CD4-positive, alpha-beta T cell (primary cell): ENCODE results near the gene GLP2R. TPM values are rescaled to one million over a fixed set of nuclear protein-coding genes. Genes with fewer than 3 reads are reported as not detected.

Experiments
- ATAC-seq: fragments of 200-7000 bp; cut with Tn5 transposase; one replicate; pipeline ENCODE4 v1.10.0; 2022; ENCODE audit warnings: mild to moderate bottlenecking; ENCODE audit not compliant: poor library complexity
- CTCF ChIA-PET: fragments of 350-600 bp; sonication (Branson Sonifier 250); formaldehyde crosslinking; loops from one replicate; lab custom pipeline; 2021; ENCODE audit warnings: antibody characterized with exemption, inconsistent platforms; lab: Charles Lee
- POLR2A ChIA-PET: fragments of 350-600 bp; sonication (Branson Sonifier 250); formaldehyde crosslinking; loops from one replicate; lab custom pipeline; 2021; ENCODE audit warnings: antibody characterized with exemption, inconsistent platforms; lab: Charles Lee
- DNase-seq, 14 experiments: peaks; one replicate each; pipeline ENCODE4 v3.0.0-alpha.2; 2013 to 2020; ENCODE audit warnings: mixed read lengths in 2 of 14
- H3K27ac ChIP-seq, 2 donors: one replicate each; pipeline versions ENCODE4 v1.5.1 to v1.7.0; 2013; ENCODE audit warnings: low read length in 2 of 2, low read depth in 1 of 2, mild to moderate bottlenecking in 1 of 2
- H3K27me3 ChIP-seq, 2 experiments: 1 replicate in 1 of 2; 2 replicates in 1 of 2; pipeline versions ENCODE4 v1.6.1 to v1.7.0; 2013; ENCODE audit warnings: low read length in 2 of 2, control low read depth in 1 of 2, mild to moderate bottlenecking in 1 of 2, moderate library complexity in 1 of 2; ENCODE audit not compliant: insufficient read depth in 2 of 2, control insufficient read depth in 1 of 2
- H3K36me3 ChIP-seq: one replicate; pipeline ENCODE4 v1.6.1; 2013; ENCODE audit warnings: low read length, control low read depth; ENCODE audit not compliant: insufficient read depth
- H3K4me1 ChIP-seq: one replicate; pipeline ENCODE4 v1.6.1; 2013; ENCODE audit warnings: low read length, control low read depth; ENCODE audit not compliant: insufficient read depth
- H3K4me3 ChIP-seq: one replicate; pipeline ENCODE4 v1.5.1; 2013; ENCODE audit warnings: mild to moderate bottlenecking, low read length, moderate library complexity
- H3K9me3 ChIP-seq, 2 experiments: 1 replicate in 1 of 2; 2 replicates in 1 of 2; pipeline versions ENCODE4 v1.6.1 to v1.7.0; 2013; ENCODE audit warnings: low read length in 2 of 2, mild to moderate bottlenecking in 2 of 2, control low read depth in 1 of 2, moderate library complexity in 1 of 2; ENCODE audit not compliant: control insufficient read depth in 1 of 2, insufficient read depth in 1 of 2
- H3K27ac Mint-ChIP-seq: one replicate; pipeline ENCODE4 v1.8.0; 2020; ENCODE audit warnings: mixed read lengths
- H3K27me3 Mint-ChIP-seq: one replicate; pipeline ENCODE4 v1.8.0; 2021; ENCODE audit warnings: mixed read lengths
- H3K36me3 Mint-ChIP-seq: one replicate; pipeline ENCODE4 v1.8.0; 2021; ENCODE audit warnings: low read depth, mixed read lengths
- H3K4me1 Mint-ChIP-seq: one replicate; pipeline ENCODE4 v1.8.0; 2021; ENCODE audit warnings: low read depth, mixed read lengths
- H3K4me3 Mint-ChIP-seq: one replicate; pipeline ENCODE4 v1.8.0; 2020; ENCODE audit warnings: mild to moderate bottlenecking, mixed read lengths
- H3K9me3 Mint-ChIP-seq: one replicate; pipeline ENCODE4 v1.8.0; 2020; ENCODE audit warnings: mixed read lengths
- CTCF ChIP-seq: fragments of 200-600 bp; IDR thresholded peaks from one replicate; pipeline ENCODE4 v1.8.0; 2022; ENCODE audit warnings: antibody characterized with exemption, mild to moderate bottlenecking
- intact Hi-C, 2 experiments: fragments of 100-400 bp; cut with DNase I in 1 of 2; cut with micrococcal nuclease in 1 of 2; formaldehyde crosslinking; loops; one replicate each; pipeline versions ENCODE4 v1.15.1 to v1.9.0; 2023 to 2025; cut with DNase I, micrococcal nuclease
- total RNA-seq, 174 experiments: library from RNA in 2 of 174; stranded (reverse) in 2 of 174; gene quantifications; one replicate each; pipeline ENCODE4 v1.2.3 and lab custom pipeline; 2021 to 2026

GLP2R gene
- total RNA-seq, 2 experiments from 2014 or later: not detected

GRCh38 chr17:9814337-9814945 is 11.3 kb upstream of the GLP2R start:
- Histone ChIP-seq H3K27ac (no peak overlapping the region), H3K9me3 (peaks cover 0 to 3% of the 10 kb centered on the region in 2 experiments), H3K36me3 (no peaks in the 10 kb centered on the region), H3K4me1 (no peaks in the 10 kb centered on the region), H3K27me3 (no peaks in the 10 kb centered on the region), H3K4me3 (no peak overlapping the region)
- ATAC-seq: no peak
- no peak for TF ChIP-seq CTCF
- ChIA-PET POLR2A (no interaction called here), CTCF (no interaction called here)
- H3K27me3 Mint-ChIP-seq: no peaks in the 10 kb centered on the region
- no peak for DNase-seq
- intact Hi-C loops: no loop called here
- H3K9me3 Mint-ChIP-seq: no peaks in the 10 kb centered on the region
- H3K36me3 Mint-ChIP-seq: no peaks in the 10 kb centered on the region
- H3K4me3 Mint-ChIP-seq: no peak overlapping the region
- no peaks in the 10 kb centered on the region for H3K4me1 Mint-ChIP-seq
- H3K27ac Mint-ChIP-seq: no peak overlapping the region

DNA sequence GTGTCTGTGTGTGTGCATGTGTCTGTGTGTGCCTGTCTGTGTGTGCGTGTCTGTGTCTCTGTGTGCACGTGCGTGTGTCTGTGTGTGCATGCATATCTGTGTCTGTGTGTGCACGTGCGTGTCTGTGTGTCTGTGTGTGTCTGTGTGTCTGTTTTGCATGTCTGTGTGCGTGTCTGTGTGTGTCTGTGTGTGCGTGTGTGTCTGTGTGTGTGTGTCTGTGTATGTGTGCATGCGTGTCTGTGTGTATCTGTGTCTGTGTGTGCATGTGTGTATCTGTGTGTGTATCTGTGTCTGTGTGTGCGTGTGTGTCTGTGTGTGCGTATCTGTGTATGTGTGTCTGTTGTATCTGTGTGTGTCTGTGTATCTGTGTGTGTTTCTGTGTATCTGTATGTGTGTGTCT is 9.3 kb upstream of the GLP2R start:
- H3K36me3 ChIP-seq: no peaks in the 10 kb centered on the region
- H3K4me3 Mint-ChIP-seq: no peak overlapping the region
- H3K4me3 ChIP-seq: no peak overlapping the region
- peaks cover 0 to 3% of the 10 kb centered on the region in 2 experiments for H3K9me3 ChIP-seq
- H3K27ac ChIP-seq: no peak overlapping the region
- ChIA-PET CTCF (no interaction called here), POLR2A (no interaction called here)
- ATAC-seq (no peak), DNase-seq (no peak)
- no peaks in the 10 kb centered on the region for H3K4me1 ChIP-seq
- no peaks in the 10 kb centered on the region for H3K36me3 Mint-ChIP-seq
- no peak overlapping the region for H3K27ac Mint-ChIP-seq
- no peaks in the 10 kb centered on the region for H3K27me3 ChIP-seq
- H3K9me3 Mint-ChIP-seq: no peaks in the 10 kb centered on the region
- TF ChIP-seq CTCF: no peak
- no peaks in the 10 kb centered on the region for H3K4me1 Mint-ChIP-seq
- intact Hi-C loops: no loop called here
- no peaks in the 10 kb centered on the region for H3K27me3 Mint-ChIP-seq

DNA sequence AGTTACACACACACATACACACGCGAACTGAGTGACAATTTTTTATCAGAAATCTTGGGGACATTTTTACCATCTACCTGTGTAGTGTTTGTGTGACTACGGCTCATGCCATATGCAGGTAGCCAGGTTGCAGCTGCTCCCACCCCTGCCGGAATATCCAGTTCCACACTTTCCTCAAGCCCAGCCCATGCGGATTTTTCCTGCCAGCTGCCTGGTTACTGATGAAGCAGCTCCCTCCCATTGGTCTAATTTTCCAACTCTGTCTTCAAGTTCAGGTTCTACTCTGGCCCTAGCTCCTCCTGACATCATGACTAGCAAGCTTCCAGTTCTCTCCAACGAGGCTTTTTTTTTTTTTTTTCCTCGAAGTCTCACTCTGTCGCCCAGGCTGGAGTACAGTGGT is 8.6 kb upstream of the GLP2R start:
- Histone ChIP-seq H3K4me3 (no peak overlapping the region), H3K27me3 (no peaks in the 10 kb centered on the region), H3K36me3 (no peaks in the 10 kb centered on the region), H3K9me3 (peaks cover 0 to 5% of the 10 kb centered on the region in 2 experiments), H3K4me1 (no peaks in the 10 kb centered on the region), H3K27ac (no peak overlapping the region)
- Mint-ChIP-seq H3K36me3 (no peaks in the 10 kb centered on the region), H3K4me3 (no peak overlapping the region), H3K9me3 (no peaks in the 10 kb centered on the region), H3K27me3 (no peaks in the 10 kb centered on the region), H3K4me1 (no peaks in the 10 kb centered on the region), H3K27ac (no peak overlapping the region)
- POLR2A ChIA-PET: no interaction called here
- CTCF ChIA-PET: no interaction called here
- no peak for TF ChIP-seq CTCF
- no peak for ATAC-seq
- intact Hi-C loops: no loop called here
- DNase-seq: no peak
